H1 (cell line): ENCODE data around the gene KRT1. TPM values are rescaled to one million over a fixed set of nuclear protein-coding genes. Genes with fewer than 3 reads are reported as not detected.

Experiments
- CTCF ChIA-PET: fragments of 300-600 bp; sonication (Branson Sonifier 250); formaldehyde crosslinking; loops from one replicate; lab custom pipeline; 2021; ENCODE audit not compliant: partially characterized antibody; lab: Charles Lee
- POLR2A ChIA-PET: fragments of 300-600 bp; sonication (Branson Sonifier 250); formaldehyde crosslinking; loops from one replicate; lab custom pipeline; 2021; ENCODE audit warnings: inconsistent platforms; ENCODE audit not compliant: partially characterized antibody; lab: Charles Lee
- DNase-seq, 2 experiments: peaks; one replicate each; pipeline versions ENCODE4 v3.0.0 to v3.0.0-alpha.2; 2010 to 2022; ENCODE audit warnings: low spot score in 2 of 2, low read depth in 1 of 2, mixed read lengths in 1 of 2
- FAIRE-seq: peaks from 2 replicates; lab custom pipeline; 2011; peaks lifted over from hg19 to GRCh38; lab: Jason Lieb, UNC
- H2AFZ ChIP-seq: 2 replicates; pipeline ENCODE4 v1.8.1; 2012; ENCODE audit warnings: low read length, inconsistent platforms
- H2AK5ac ChIP-seq: 2 replicates; pipeline ENCODE4 v1.6.1; 2013; ENCODE audit warnings: low read depth, low read length
- H2BK120ac ChIP-seq: replicated peaks from 2 replicates; pipeline ENCODE3; 2013; ENCODE audit warnings: low read depth, low read length, inconsistent platforms
- H2BK12ac ChIP-seq: 2 replicates; pipeline ENCODE4 v1.6.1; 2013; ENCODE audit warnings: low read depth, low read length
- H2BK15ac ChIP-seq: 2 replicates; pipeline ENCODE4 v1.6.1; 2013; ENCODE audit warnings: low read length
- H2BK20ac ChIP-seq: 2 replicates; pipeline ENCODE4 v1.6.1; 2013; ENCODE audit warnings: low read length
- H2BK5ac ChIP-seq: 2 replicates; pipeline ENCODE4 v1.6.1; 2013; ENCODE audit warnings: low read depth, low read length
- H3K14ac ChIP-seq: 2 replicates; pipeline ENCODE4 v1.6.1; 2013; ENCODE audit warnings: inconsistent platforms; ENCODE audit not compliant: insufficient read length
- H3K18ac ChIP-seq: 2 replicates; pipeline ENCODE4 v1.6.1; 2013; ENCODE audit warnings: low read length; ENCODE audit errors: extremely low read depth
- H3K23ac ChIP-seq: 2 replicates; pipeline ENCODE4 v1.6.1; 2013; ENCODE audit warnings: inconsistent platforms; ENCODE audit not compliant: insufficient read length
- H3K23me2 ChIP-seq: 2 replicates; pipeline ENCODE4 v1.6.1; 2013; ENCODE audit warnings: low read depth, low read length
- H3K27ac ChIP-seq: 2 replicates; pipeline ENCODE4 v1.6.1; 2011; ENCODE audit warnings: low read depth, low read length, inconsistent platforms
- H3K27me3 ChIP-seq, 4 experiments: replicated peaks in 1 of 4; 1 replicate in 1 of 4; 2 replicates in 3 of 4; pipeline versions ENCODE4 v1.6.1 to v1.8.1; 2011 to 2013; ENCODE audit warnings: low read length in 3 of 4, mild to moderate bottlenecking in 3 of 4, inconsistent platforms in 2 of 4, mixed read lengths in 2 of 4, moderate library complexity in 1 of 4; ENCODE audit not compliant: control insufficient read depth in 3 of 4, insufficient read depth in 3 of 4; ENCODE audit errors: extremely low read depth in 1 of 4
- H3K36me3 ChIP-seq, 4 experiments: 2 replicates each; pipeline versions ENCODE4 v1.6.1 to v1.8.1; 2011 to 2013; ENCODE audit warnings: mild to moderate bottlenecking in 4 of 4, low read length in 3 of 4, moderate library complexity in 2 of 4, control low read depth in 1 of 4, inconsistent platforms in 1 of 4; ENCODE audit not compliant: insufficient read depth in 4 of 4, control insufficient read depth in 2 of 4
- H3K4ac ChIP-seq: replicated peaks from 2 replicates; pipeline ENCODE3; 2013; ENCODE audit warnings: low read length, low read depth, mixed read lengths, inconsistent platforms; ENCODE audit not compliant: insufficient read length
- H3K4me1 ChIP-seq, 4 experiments: replicated peaks in 1 of 4; 1 replicate in 1 of 4; 2 replicates in 3 of 4; pipeline versions ENCODE4 v1.6.1 to v1.8.1; 2011 to 2013; ENCODE audit warnings: low read length in 3 of 4, inconsistent platforms in 2 of 4, mixed read lengths in 1 of 4; ENCODE audit not compliant: insufficient read depth in 4 of 4, control insufficient read depth in 3 of 4
- H3K4me2 ChIP-seq, 2 experiments: 2 replicates each; pipeline versions ENCODE4 v1.6.1 to v1.8.1; 2011 to 2013; ENCODE audit warnings: low read depth in 2 of 2, low read length in 2 of 2, control low read depth in 1 of 2, inconsistent platforms in 1 of 2, mild to moderate bottlenecking in 1 of 2; ENCODE audit not compliant: insufficient read depth in 1 of 2
- H3K4me3 ChIP-seq, 4 experiments: fragments of 200-600, 300-600 bp in 1 of 4; sonication (generic), shearing (Covaris generic), sonication (Bioruptor Twin) in 1 of 4; 2 replicates each; pipeline versions ENCODE4 v1.5.1 to v1.8.1; 2011 to 2016; ENCODE audit warnings: low read length in 4 of 4, low read depth in 3 of 4, control low read depth in 2 of 4, inconsistent platforms in 2 of 4, mild to moderate bottlenecking in 2 of 4, mixed read lengths in 1 of 4, moderate library complexity in 1 of 4; ENCODE audit not compliant: insufficient read depth in 2 of 4; ENCODE audit errors: extremely low read depth in 1 of 4
- H3K56ac ChIP-seq: replicated peaks from 2 replicates; pipeline ENCODE3; 2013; ENCODE audit warnings: low read depth, mild to moderate bottlenecking, mixed read lengths, low read length, inconsistent platforms; ENCODE audit not compliant: insufficient read length
- H3K79me1 ChIP-seq: 2 replicates; pipeline ENCODE4 v1.6.1; 2013; ENCODE audit warnings: low read depth, low read length, control low read depth
- H3K79me2 ChIP-seq, 2 experiments: 2 replicates each; pipeline versions ENCODE4 v1.6.1 to v1.8.1; 2012 to 2013; ENCODE audit warnings: low read length in 2 of 2, mild to moderate bottlenecking in 2 of 2, inconsistent platforms in 1 of 2; ENCODE audit not compliant: insufficient read depth in 2 of 2, control insufficient read depth in 1 of 2
- H3K9ac ChIP-seq, 4 experiments: replicated peaks in 1 of 4; 1 replicate in 1 of 4; 2 replicates in 3 of 4; pipeline versions ENCODE4 v1.6.1 to v1.8.1; 2011 to 2013; ENCODE audit warnings: low read depth in 3 of 4, low read length in 3 of 4, control low read depth in 2 of 4, mild to moderate bottlenecking in 2 of 4, moderate library complexity in 2 of 4, inconsistent platforms in 1 of 4; ENCODE audit errors: extremely low read depth in 1 of 4
- H3K9me3 ChIP-seq, 2 experiments: 2 replicates each; pipeline versions ENCODE4 v1.6.1 to v1.8.1; 2012 to 2013; ENCODE audit warnings: mild to moderate bottlenecking in 2 of 2, moderate library complexity in 2 of 2, control low read depth in 1 of 2, inconsistent platforms in 1 of 2, low read depth in 1 of 2, low read length in 1 of 2, mixed read lengths in 1 of 2; ENCODE audit not compliant: insufficient read depth in 2 of 2
- H4K20me1 ChIP-seq, 2 experiments: replicated peaks in 1 of 2; 2 replicates each; pipeline versions ENCODE3 to v1.8.1; 2011 to 2013; ENCODE audit warnings: inconsistent platforms in 2 of 2, low read length in 2 of 2, mild to moderate bottlenecking in 1 of 2; ENCODE audit not compliant: insufficient read depth in 2 of 2, control insufficient read depth in 1 of 2
- H4K5ac ChIP-seq: 2 replicates; pipeline ENCODE4 v1.6.1; 2013; ENCODE audit warnings: low read length, low read depth, mixed read lengths, inconsistent platforms; ENCODE audit not compliant: insufficient read length
- H4K8ac ChIP-seq: 2 replicates; pipeline ENCODE4 v1.8.0; 2013; ENCODE audit warnings: mild to moderate bottlenecking, moderate library complexity, low read length, inconsistent platforms; ENCODE audit not compliant: insufficient read depth; ENCODE audit errors: extremely low read depth
- H4K91ac ChIP-seq: replicated peaks from 2 replicates; pipeline ENCODE3; 2013; ENCODE audit warnings: low read length, mixed read lengths, inconsistent platforms; ENCODE audit not compliant: insufficient read length
- GTF2F1 ChIP-seq: IDR thresholded peaks from 2 replicates; pipeline ENCODE4 v1.6.1; 2012; ENCODE audit warnings: low read depth, low read length, improper control_type of control experiment, borderline replicate concordance
- polyA plus RNA-seq, 7 experiments: library from polyadenylated mRNA; depleted of rRNA in 3 of 7; stranded (reverse) in 5 of 7; unstranded in 2 of 7; fragments of >200 nt in 5 of 7; fragments of 200-250 nt in 2 of 7; gene quantifications; 1 replicate in 5 of 7; 2 replicates in 1 of 7; 4 replicates in 1 of 7; pipeline versions ENCODE4 v1.2.1 to v1.2.3, GENCODE V29; 2011 to 2013; ENCODE audit warnings: missing spikeins in 2 of 7, mixed read lengths in 2 of 7
- total RNA-seq: library from RNA; stranded (reverse); fragmentation: NEBNext Ultra II Directional; extraction: Animal tissue kit (Norgen Biotek cat#: 25700); gene quantifications from 2 replicates; pipeline ENCODE4 v1.2.1, GENCODE V29; 2021

Gene KRT1
- total and polyA plus RNA-seq, 2 of the 8 experiments (the other 6 are each of a cell fraction or from before 2014, with no cell fraction given), result not detected

- no peak overlapping the region for H3K23ac ChIP-seq
- no peak overlapping the region for H2BK20ac ChIP-seq
- no peaks in the 10 kb centered on the region for H3K4me1 ChIP-seq
- no peaks in the 10 kb centered on the region for H4K20me1 ChIP-seq
- H2AFZ ChIP-seq, result no peak overlapping the region
- H3K56ac ChIP-seq, result no peak overlapping the region
- no peak overlapping the region for H3K4ac ChIP-seq
- H4K91ac ChIP-seq, result no peak overlapping the region
- H2BK5ac ChIP-seq, result no peak overlapping the region
- ChIA-PET CTCF (interaction anchor here (0.9 to 3.2 kb wide), 6 partner anchors 10 to 272 kb away, joined by 3 to 12 read pairs (median 4); no protein-coding TSS in a partner anchor), POLR2A (no interaction called here)
- H3K79me2 ChIP-seq, result no peaks in the 10 kb centered on the region
- H2BK120ac ChIP-seq, result no peak overlapping the region
- DNase-seq, result no peak
- no peak overlapping the region for H3K4me2 ChIP-seq
- H3K27ac ChIP-seq, result no peak overlapping the region
- H3K27me3 ChIP-seq, result no peaks in the 10 kb centered on the region
- no peak overlapping the region for H3K9ac ChIP-seq
- no peaks in the 10 kb centered on the region for H3K9me3 ChIP-seq
- no peak overlapping the region for H2AK5ac ChIP-seq
- H2BK15ac ChIP-seq, result no peak overlapping the region
- no peak overlapping the region for H3K4me3 ChIP-seq
- H3K14ac ChIP-seq, result no peak overlapping the region
- no peak overlapping the region for H4K8ac ChIP-seq
- no peak overlapping the region for H3K18ac ChIP-seq
- H3K79me1 ChIP-seq, result no peaks in the 10 kb centered on the region
- FAIRE-seq, result no peak
- TF ChIP-seq GTF2F1, result no peak
- H2BK12ac ChIP-seq, result no peak overlapping the region
- no peaks in the 10 kb centered on the region for H3K23me2 ChIP-seq
- H4K5ac ChIP-seq, result no peak overlapping the region
- no peaks in the 10 kb centered on the region for H3K36me3 ChIP-seq
Measured at GRCh38 chr12:52662918-52663229, 17.3 kb downstream of the KRT1 start.
